Activated T-helper 17 cell treated with anti-CD3 and anti-CD28 coated beads, Interleukin-2, amount 50 U/mL, for 72 hours (primary cell): ENCODE measurements around the gene C10orf62. TPM values are rescaled to one million over a fixed set of nuclear protein-coding genes. Genes with fewer than 3 reads are reported as not detected.
"Not testable (repeated sequence)": the region's sequence is repeated elsewhere in the genome, so short reads cannot be mapped to it uniquely, and the experiment has no call there.

Experiments used
- ATAC-seq: fragments of 150-1000 bp; cut with Tn5 transposase; replicated peaks from 2 replicates; pipeline ENCODE4 v1.10.0; 2021; ENCODE audit warnings: mild to moderate bottlenecking, moderate library complexity
- H3K27ac Mint-ChIP-seq: one replicate; pipeline ENCODE4 v1.8.0; 2022; ENCODE audit warnings: mixed read lengths
- H3K27me3 Mint-ChIP-seq: one replicate; pipeline ENCODE4 v1.8.0; 2022; ENCODE audit warnings: mixed read lengths
- H3K36me3 Mint-ChIP-seq: one replicate; pipeline ENCODE4 v1.8.0; 2022; ENCODE audit warnings: low read depth, mild to moderate bottlenecking, mixed read lengths
- H3K4me1 Mint-ChIP-seq: one replicate; pipeline ENCODE4 v1.8.0; 2022; ENCODE audit warnings: mixed read lengths
- H3K4me3 Mint-ChIP-seq: one replicate; pipeline ENCODE4 v1.8.0; 2022; ENCODE audit warnings: mild to moderate bottlenecking, mixed read lengths
- H3K9me3 Mint-ChIP-seq: one replicate; pipeline ENCODE4 v1.8.0; 2022; ENCODE audit warnings: mixed read lengths
- total RNA-seq, 2 donors: library from RNA; stranded (reverse); gene quantifications; one replicate each; pipeline ENCODE4 v1.2.3, GENCODE V29; 2022

The C10orf62 gene
- total RNA-seq, 2 donors from 2014 or later = not detected

DNA sequence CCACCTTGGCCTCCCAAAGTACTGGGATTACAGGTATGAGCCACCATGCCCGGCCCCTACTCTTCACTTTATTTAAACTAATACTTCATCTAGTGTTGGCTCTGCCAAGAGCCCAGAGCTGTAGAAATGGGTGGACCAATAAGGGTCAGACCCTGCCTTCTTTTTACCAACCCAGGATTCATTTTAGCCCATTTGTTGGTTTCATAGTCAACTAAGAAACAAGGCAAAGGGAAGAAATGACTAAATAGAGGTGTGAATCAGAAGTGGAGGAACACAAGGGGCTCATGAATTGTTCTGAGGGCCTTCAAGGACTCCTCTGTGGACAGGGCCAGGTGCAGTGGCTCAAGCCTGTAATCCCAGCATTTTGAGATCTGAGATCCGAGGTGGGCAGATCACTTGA is 15.8 kb upstream of the C10orf62 start:
- H3K36me3 Mint-ChIP-seq = no peaks in the 10 kb centered on the region
- peak; percentile 51 for ATAC-seq
- no peaks in the 10 kb centered on the region for H3K4me1 Mint-ChIP-seq
- no peaks in the 10 kb centered on the region for H3K9me3 Mint-ChIP-seq
- H3K27ac Mint-ChIP-seq = no peak overlapping the region
- H3K4me3 Mint-ChIP-seq = no peak overlapping the region
- no peaks in the 10 kb centered on the region for H3K27me3 Mint-ChIP-seq

GRCh38 chr10:97574374-97575126 is 15.0 kb upstream of the C10orf62 start:
- H3K4me3 Mint-ChIP-seq = no peak overlapping the region
- H3K36me3 Mint-ChIP-seq = no peaks in the 10 kb centered on the region
- H3K27me3 Mint-ChIP-seq = no peaks in the 10 kb centered on the region
- H3K9me3 Mint-ChIP-seq = no peaks in the 10 kb centered on the region
- H3K27ac Mint-ChIP-seq = no peak overlapping the region
- ATAC-seq = no peak
- no peaks in the 10 kb centered on the region for H3K4me1 Mint-ChIP-seq

DNA sequence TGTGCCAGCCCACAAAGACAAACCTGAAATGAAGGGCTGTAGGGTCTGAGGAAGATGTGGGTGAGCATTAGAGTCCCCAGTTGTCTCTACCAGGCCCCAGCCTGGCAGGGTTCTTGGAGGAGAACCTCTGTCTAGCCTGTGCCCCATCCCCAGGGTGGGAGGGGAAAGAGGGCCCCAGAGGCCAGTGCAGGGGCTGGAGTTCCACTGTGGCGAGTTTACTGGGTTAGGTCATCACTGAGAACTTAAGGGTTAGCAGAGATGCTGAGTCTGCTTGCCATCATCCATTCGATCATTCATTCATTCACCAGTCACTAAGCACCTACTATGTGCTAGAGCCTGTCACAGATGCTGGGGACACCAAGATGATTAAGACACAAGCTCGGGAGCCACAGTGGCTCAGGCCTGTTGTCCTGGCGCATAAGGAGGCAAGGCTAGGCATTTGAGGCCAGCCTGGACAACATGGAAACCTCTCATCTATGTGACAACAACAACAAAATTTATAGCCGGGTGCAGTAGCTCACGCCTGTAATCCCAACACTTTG is 14.3 kb upstream of the C10orf62 start:
- no peak for ATAC-seq
- Mint-ChIP-seq H3K27ac (no peak overlapping the region), H3K4me1 (no peaks in the 10 kb centered on the region), H3K27me3 (no peaks in the 10 kb centered on the region), H3K4me3 (no peak overlapping the region), H3K36me3 (no peaks in the 10 kb centered on the region), H3K9me3 (no peaks in the 10 kb centered on the region)

DNA sequence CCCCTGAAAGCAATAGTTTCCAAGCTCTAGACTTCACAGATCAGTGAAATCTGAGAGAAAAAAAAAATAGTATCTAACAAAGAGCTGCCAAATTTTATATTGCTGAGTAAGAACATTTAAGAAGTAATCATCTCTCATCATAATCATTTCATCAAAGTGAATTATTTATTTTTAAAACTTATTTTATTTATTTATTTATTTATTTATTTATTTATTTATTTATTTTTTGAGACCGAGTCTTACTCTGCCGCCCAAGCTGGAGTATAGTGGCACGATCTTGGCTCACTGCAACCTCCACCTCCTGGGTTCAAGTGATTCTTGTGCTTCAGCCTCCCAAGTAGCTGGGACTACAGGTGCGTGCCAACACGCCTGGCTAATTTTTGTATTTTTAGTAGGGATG is 13.0 kb upstream of the C10orf62 start:
- not testable (repeated sequence) for H3K4me1 Mint-ChIP-seq, H3K27ac Mint-ChIP-seq, H3K4me3 Mint-ChIP-seq, H3K27me3 Mint-ChIP-seq, ATAC-seq, H3K9me3 Mint-ChIP-seq, H3K36me3 Mint-ChIP-seq

DNA sequence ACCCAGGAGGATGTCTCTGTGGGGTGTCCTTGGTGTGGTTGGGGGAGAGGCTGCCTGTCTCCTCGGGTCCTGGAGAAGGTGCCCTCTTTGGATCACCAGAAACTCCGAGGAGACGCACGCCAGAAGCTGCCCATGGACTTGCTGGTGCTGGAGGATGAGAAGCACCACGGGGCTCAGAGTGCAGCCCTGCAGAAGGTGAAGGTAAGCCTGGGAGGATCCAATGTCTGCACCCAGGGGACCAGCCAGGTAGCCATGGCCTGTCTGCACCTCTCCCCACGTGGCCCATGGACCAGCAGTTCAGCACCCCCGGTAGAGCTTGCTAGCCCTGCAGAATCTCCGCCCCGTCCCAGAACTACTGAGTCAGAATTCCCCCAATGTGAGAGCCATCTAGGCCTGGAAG is 11.8 kb upstream of the C10orf62 start:
- Mint-ChIP-seq H3K4me1 (no peaks in the 10 kb centered on the region), H3K27me3 (no peaks in the 10 kb centered on the region), H3K4me3 (no peak overlapping the region), H3K36me3 (no peaks in the 10 kb centered on the region), H3K27ac (no peak overlapping the region), H3K9me3 (no peaks in the 10 kb centered on the region)
- no peak for ATAC-seq

- Mint-ChIP-seq H3K27me3 (no peaks in the 10 kb centered on the region), H3K4me3 (no peak overlapping the region), H3K4me1 (no peaks in the 10 kb centered on the region), H3K27ac (no peak overlapping the region), H3K9me3 (no peaks in the 10 kb centered on the region), H3K36me3 (no peaks in the 10 kb centered on the region)
- ATAC-seq = no peak
Measured at GRCh38 chr10:97578171-97578844, 11.2 kb upstream of the C10orf62 start.

DNA sequence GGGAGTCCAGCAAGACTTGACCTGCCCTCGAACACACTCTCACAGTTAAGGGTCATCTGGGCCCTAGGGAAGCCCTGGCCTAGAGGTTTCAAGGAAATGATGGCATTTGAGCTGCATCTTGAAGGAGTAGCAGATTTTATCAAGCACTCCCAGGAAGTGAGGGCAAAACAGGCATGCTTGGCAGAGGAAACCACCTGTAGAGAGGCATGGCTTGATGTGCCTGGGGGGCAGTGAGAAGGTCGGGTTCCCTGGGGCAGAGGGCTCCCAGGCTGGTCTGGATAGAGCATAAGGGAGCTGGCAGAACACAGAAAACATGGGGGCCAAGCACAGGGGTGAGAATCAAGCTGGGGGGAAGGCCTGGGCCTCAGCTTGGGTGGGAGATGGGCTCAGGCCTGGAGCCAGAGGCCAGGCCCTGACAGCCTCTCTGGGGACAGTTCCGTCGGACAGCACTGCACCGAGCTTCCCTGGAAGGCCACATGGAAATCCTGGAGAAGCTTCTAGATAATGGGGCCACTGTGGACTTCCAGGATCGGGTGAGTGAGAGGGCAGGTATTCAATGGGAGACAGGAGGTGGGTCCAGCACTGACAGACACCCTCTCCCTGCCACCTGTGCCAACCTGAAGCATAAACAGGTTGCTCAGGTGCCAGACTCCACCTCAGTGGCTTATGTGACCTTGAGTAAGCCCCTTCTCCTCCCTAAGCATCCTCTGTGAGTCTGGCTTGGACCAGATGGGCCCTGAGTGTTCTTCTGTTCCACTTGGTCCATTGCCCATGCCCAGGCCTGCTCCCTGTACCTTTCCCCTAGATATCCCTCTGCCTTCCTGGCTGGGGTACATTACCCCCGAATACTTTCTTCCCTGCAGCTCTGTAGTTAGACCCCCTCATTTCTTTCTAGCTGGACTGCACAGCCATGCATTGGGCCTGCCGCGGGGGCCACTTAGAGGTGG is 8.8 kb upstream of the C10orf62 start:
- Mint-ChIP-seq H3K4me1 (no peaks in the 10 kb centered on the region), H3K9me3 (no peaks in the 10 kb centered on the region), H3K36me3 (no peaks in the 10 kb centered on the region), H3K27me3 (no peaks in the 10 kb centered on the region), H3K4me3 (no peak overlapping the region), H3K27ac (no peak overlapping the region)
- ATAC-seq = no peak

DNA sequence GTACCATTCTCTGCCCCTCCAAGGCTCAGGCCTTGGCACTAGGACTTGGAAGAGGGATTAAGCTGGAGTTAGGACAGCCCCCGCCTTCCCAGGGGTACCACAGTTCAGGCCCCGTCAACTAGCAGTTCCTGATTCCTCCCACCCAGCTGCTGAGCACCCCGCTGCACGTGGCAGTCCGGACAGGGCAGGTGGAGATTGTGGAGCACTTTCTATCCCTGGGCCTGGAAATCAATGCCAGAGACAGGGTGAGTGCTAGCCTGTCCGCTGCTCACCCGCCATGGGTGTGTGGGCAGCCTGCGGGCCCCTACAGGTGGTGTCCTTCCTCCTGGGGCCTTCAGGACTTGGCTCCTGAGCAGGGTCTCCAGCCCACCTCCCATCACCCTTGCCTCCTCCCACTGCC is 7.4 kb upstream of the C10orf62 start:
- Mint-ChIP-seq H3K27me3 (no peaks in the 10 kb centered on the region), H3K4me3 (no peak overlapping the region), H3K36me3 (no peaks in the 10 kb centered on the region), H3K4me1 (no peaks in the 10 kb centered on the region), H3K27ac (no peak overlapping the region), H3K9me3 (no peaks in the 10 kb centered on the region)
- no peak for ATAC-seq

- H3K4me3 Mint-ChIP-seq = no peak overlapping the region
- H3K4me1 Mint-ChIP-seq = no peaks in the 10 kb centered on the region
- no peak overlapping the region for H3K27ac Mint-ChIP-seq
- no peaks in the 10 kb centered on the region for H3K27me3 Mint-ChIP-seq
- no peak for ATAC-seq
- no peaks in the 10 kb centered on the region for H3K9me3 Mint-ChIP-seq
- no peaks in the 10 kb centered on the region for H3K36me3 Mint-ChIP-seq
Measured at GRCh38 chr10:97583476-97583875, 6.0 kb upstream of the C10orf62 start.

DNA sequence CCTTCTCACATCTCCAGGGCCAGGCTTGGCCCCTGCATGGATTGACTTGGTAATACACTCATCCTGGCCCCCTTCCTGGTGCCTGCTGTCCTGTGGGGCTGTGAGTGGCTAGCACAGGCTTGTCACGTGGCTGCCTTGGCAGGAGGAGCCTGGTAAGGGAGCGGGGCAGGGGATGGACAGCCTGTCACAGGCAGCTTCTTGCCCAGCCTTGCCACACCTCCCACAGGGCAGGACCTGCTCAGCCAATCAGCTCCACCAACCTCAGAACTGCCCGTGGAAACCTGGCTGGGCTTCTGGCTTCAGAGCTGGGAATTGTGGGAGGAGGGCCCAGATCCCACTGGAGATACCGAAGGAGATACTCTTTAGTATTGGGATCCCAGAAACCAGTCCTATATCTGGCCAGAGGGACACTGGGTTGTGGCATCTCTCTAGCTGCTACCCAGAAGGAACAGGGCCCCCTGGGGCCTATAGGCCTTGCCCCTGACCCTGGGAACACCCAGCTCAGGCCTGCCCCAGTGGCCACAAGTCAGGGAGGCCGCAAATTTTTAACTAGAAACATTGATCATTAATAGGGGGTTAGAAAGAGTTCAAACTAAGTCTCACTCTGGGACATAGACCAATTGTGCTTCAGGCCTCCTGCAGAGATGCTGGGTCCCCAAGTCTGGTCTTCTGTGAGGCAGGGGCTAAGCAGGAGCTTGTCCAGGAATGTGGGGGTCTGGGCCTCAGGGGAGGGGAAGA is 5.3 kb upstream of the C10orf62 start, which contains the start of gene HOGA1:
TSS of gene HOGA1 (plus strand) at position 330 of the 738 bp plus-strand sequence. CDS start at position 645, 315 bp downstream.
- peak; percentile 24 for ATAC-seq
- no peaks in the 10 kb centered on the region for H3K27me3 Mint-ChIP-seq
- H3K4me1 Mint-ChIP-seq = no peaks in the 10 kb centered on the region
- H3K36me3 Mint-ChIP-seq = no peaks in the 10 kb centered on the region
- no peaks in the 10 kb centered on the region for H3K9me3 Mint-ChIP-seq
- peak within 1 kb of the TSS; percentile 38 for H3K27ac Mint-ChIP-seq
- no peak within 1 kb of the TSS for H3K4me3 Mint-ChIP-seq

DNA sequence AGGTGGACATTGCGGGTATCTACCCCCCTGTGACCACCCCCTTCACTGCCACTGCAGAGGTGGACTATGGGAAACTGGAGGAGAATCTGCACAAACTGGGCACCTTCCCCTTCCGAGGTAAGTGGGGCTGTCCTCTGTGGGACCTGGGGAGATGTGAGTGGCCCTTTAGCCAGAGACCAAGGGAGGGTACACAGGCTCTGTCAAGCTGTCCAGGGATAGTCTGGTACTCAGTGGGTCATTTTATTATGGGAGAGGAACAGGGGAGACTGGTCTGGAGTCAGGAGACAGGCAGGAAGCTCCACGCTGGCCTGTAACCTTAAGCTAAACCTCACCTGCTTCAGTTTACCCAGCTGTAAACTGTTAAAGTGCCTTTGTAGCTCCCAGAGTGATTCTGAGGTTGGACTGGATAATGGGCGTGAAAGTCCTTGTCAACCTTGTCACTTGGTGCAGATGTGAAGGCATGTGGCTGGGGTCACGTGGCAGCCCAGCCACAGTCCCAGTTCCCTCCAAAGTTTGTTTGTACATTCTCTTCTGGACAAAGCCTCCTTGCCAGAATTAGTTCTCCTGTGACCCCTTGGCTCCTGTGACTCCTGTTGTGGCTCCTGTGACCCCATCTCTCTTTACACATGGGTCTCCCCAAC is 4.6 kb upstream of the C10orf62 start:
- Mint-ChIP-seq H3K4me3 (no peak overlapping the region), H3K9me3 (no peaks in the 10 kb centered on the region), H3K4me1 (no peaks in the 10 kb centered on the region), H3K27me3 (no peaks in the 10 kb centered on the region), H3K36me3 (no peaks in the 10 kb centered on the region), H3K27ac (peak overlapping the region; percentile 38)
- ATAC-seq = peak; percentile 5

GRCh38 chr10:97585439-97585811 is 4.1 kb upstream of the C10orf62 start:
- Mint-ChIP-seq H3K27me3 (no peaks in the 10 kb centered on the region), H3K4me1 (no peaks in the 10 kb centered on the region)

DNA sequence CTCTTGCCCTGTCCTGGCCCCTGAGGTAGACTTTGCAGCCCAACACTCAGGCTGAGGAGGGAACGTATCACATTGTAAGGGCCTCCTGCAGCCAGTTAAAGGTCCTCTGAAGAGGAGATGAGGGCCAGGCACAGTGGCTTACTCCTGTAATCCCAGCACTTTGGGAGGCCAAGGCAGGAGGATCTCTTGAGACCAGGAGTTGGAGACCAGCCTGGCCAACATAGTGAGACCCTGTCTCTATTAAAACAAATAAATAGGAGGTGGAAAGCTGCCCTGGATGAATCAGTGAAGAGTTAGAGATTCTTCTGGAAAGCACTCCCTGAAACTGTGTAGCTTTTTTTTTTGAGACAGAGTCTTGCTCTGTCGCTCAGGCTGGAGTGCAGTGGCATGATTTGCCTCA is 2.3 kb upstream of the C10orf62 start:
- ATAC-seq = no peak
- no peaks in the 10 kb centered on the region for H3K4me1 Mint-ChIP-seq

More at GRCh38 chr10:97585439-97585811, 4.1 kb upstream of the C10orf62 start:
- Mint-ChIP-seq H3K36me3 (no peaks in the 10 kb centered on the region), H3K27ac (no peak overlapping the region), H3K4me3 (no peak overlapping the region), H3K9me3 (no peaks in the 10 kb centered on the region)
- no peak for ATAC-seq

More for the DNA sequence above, 2.3 kb upstream of the C10orf62 start:
- Mint-ChIP-seq H3K36me3 (no peaks in the 10 kb centered on the region), H3K4me3 (no peak overlapping the region), H3K27ac (no peak overlapping the region), H3K27me3 (no peaks in the 10 kb centered on the region), H3K9me3 (no peaks in the 10 kb centered on the region)
